Measurements from ENCODE around the gene TM7SF2. TPM values are rescaled to one million over a fixed set of nuclear protein-coding genes. Genes with fewer than 3 reads are reported as not detected.

TM7SF2 gene
- polyA plus RNA-seq, 3 donors: 1.8 to 4.5 (median 1.8) TPM

DNA sequence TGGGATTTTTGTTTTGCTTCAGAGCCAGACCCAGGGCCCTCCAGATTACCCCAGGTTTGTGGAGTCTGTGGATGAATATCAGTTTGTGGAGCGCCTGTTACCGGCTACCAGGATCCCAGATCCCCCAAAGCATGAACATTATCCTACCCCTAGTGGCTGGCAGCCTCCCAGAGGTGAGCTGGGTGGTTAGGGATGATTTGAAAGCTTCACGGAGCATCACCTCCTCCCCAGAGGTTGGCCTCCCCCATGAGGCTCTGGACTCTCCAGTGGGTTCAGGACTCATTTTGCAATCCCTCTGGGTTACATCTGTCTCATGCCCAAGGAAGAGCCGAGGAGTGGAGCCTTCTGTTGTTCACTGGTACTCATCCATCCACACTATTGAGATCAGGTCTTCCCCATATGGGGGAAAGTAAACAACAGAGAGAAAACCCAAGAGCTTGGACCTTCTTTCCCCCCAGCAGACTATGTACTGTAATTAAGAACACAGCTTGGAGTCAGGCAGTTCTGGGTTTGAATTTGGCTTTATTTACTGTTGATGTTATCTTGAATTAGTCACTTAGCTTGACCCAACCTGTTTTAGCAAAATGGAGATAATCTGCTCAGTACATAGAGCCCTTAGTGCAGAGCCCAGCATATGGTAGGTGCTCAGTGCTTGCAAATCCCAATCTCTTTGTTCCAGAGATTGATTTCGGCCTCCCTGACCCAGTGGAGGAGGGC lies 13.0 kb downstream of the TM7SF2 start:
- Histone ChIP-seq H3K79me2 (ENCODE audit: insufficient read depth, low read length) (peaks cover 54% of the 10 kb centered on the region), H3K36me3 (replicated peaks in 1 of 2; ENCODE audit: control insufficient read depth in 1 of 2, insufficient read depth in 2 of 2, low read length in 2 of 2) (peaks cover 64 to 70% of the 10 kb centered on the region in 2 donors)
- intact Hi-C loops (cut with micrococcal nuclease): loop anchor here in 1 of 2 donors (5.0 kb wide), 1 partner anchor 207 kb away; the partner anchor contains the start of gene ATG2A

More for the DNA sequence above, 13.0 kb downstream of the TM7SF2 start:
- no peak for TF ChIP-seq CTCF (IDR thresholded peaks at IDR 0.05)
- 100% methylated on average over 1 of the region's 5 CpGs for WGBS (ENCODE audit: insufficient coverage)
- H3K36me3 Mint-ChIP-seq: peaks cover 63 to 75% of the 10 kb centered on the region in 2 donors
- no peak overlapping the region for H3K27ac ChIP-seq (ENCODE audit: low read depth in 1 of 2, low read length in 2 of 2)
- H3K9ac ChIP-seq (ENCODE audit: insufficient read depth, low read length, poor library complexity, severe bottlenecking): no peak overlapping the region
- no peak overlapping the region for H3K4me3 Mint-ChIP-seq
- H3K4me1 Mint-ChIP-seq: peaks cover 11% of the 10 kb centered on the region
- peaks cover 18 to 25% of the 10 kb centered on the region in 2 donors for H3K4me1 ChIP-seq (ENCODE audit: control insufficient read depth in 1 of 2, insufficient read depth in 2 of 2, low read length in 2 of 2)
- H3K4me2 ChIP-seq (replicated peaks; ENCODE audit: extremely low read depth, low read length, poor library complexity, severe bottlenecking): no peak overlapping the region
- H4K20me1 ChIP-seq (ENCODE audit: insufficient read depth, low read length): peaks cover 25% of the 10 kb centered on the region
- H2AFZ ChIP-seq (ENCODE audit: insufficient read depth, low read depth, low read length, poor library complexity, severe bottlenecking): no peak overlapping the region
- no peaks in the 10 kb centered on the region for H3K27me3 ChIP-seq (ENCODE audit: control insufficient read depth in 2 of 2, insufficient read depth in 2 of 2, low read length in 2 of 2)
- peak overlapping the region in 1 of 7 donors; percentile 33 for H3K27ac Mint-ChIP-seq
- H3K9me3 Mint-ChIP-seq: no peaks in the 10 kb centered on the region
- DNase-seq: no peak
- H3K4me3 ChIP-seq (replicated peaks in 1 of 3; ENCODE audit: low read depth in 2 of 3, low read length in 3 of 3): no peak overlapping the region
- no peaks in the 10 kb centered on the region for H3K27me3 Mint-ChIP-seq (ENCODE audit: low read depth in 3 of 3)
- no peaks in the 10 kb centered on the region for H3K9me3 ChIP-seq (replicated peaks in 1 of 2; ENCODE audit: control insufficient read depth in 1 of 2, insufficient read depth in 1 of 2, low read length in 2 of 2)
